ENCODE measurements around the gene ARHGAP44.

GRCh38 chr17:12887088-12887487 lies 97.8 kb downstream of the ARHGAP44 start:
- TF ChIP-seq CTCF (IDR thresholded peaks at IDR 0.05; ENCODE audit: control extremely low read depth in 1 of 3, insufficient read depth in 1 of 3, low read depth in 1 of 3, low read length in 3 of 3) (no peak), JUN (IDR thresholded peaks at IDR 0.05; ENCODE audit: low read depth, low read length) (no peak), POLR2AphosphoS5 (IDR thresholded peaks at IDR 0.05; ENCODE audit: low read depth, low read length) (no peak), FOSL1 (IDR thresholded peaks at IDR 0.05; ENCODE audit: insufficient read depth, low read depth, low read length) (no peak), MAX (IDR thresholded peaks at IDR 0.05) (no peak), EP300 (IDR thresholded peaks at IDR 0.05; ENCODE audit: borderline replicate concordance in 1 of 2, low read depth in 2 of 2, low read length in 2 of 2) (no peak), CBX8 (IDR thresholded peaks at IDR 0.05; ENCODE audit: borderline replicate concordance, low read depth, low read length) (no peak), E2F6 (IDR thresholded peaks at IDR 0.05) (no peak), BCL11A (IDR thresholded peaks at IDR 0.05; ENCODE audit: low read depth in 2 of 2, low read length in 2 of 2) (no peak), POLR2A (IDR thresholded peaks at IDR 0.05; ENCODE audit: control extremely low read depth in 1 of 2, low read depth in 2 of 2, low read length in 2 of 2) (no peak), TAF1 (IDR thresholded peaks at IDR 0.05; ENCODE audit: low read depth, low read length) (no peak), CREB1 (IDR thresholded peaks at IDR 0.05) (no peak), NRF1 (IDR thresholded peaks at IDR 0.05; ENCODE audit: low read depth, low read length) (no peak)

Data from H1 (cell line).